ENCODE data around the gene USP10.

USP10 gene

DNA sequence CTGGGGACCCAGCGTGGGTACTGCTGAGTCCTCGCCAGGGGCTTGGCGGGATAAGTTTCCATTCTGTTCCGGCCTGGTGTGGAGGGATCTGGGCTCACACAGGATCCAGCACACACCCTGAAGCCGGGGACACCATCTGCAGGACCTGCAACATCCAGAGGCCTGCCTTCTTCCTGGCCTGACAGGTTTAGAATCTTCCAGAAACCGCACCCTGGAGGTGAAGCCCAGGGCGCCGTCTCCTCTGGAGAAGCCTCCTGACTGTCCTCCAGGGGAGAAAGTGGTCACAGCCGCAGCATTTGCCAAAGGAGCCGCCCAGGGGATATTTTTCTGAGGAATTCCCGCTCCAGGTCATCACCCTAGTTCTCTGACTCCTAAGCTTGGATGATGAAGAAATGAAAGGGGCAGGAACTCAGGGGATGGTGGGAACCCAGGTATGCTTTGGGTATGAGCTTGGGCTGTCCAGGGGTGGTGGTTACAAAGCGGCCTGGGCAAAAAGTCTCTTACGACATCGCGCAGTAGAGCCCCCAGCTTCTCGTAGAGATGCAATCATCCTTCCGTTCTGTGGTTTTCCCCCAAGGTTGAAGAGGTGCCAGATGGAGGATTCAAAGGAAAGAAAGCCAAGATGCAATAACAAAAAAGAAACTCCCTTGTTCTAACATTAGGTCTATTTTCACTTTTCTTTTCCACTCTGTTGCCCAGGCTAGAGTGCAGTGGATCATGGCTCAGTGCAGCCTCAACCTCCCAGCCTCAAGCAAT, 110.9 kb downstream of the USP10 start:
- H3K4me3 ChIP-seq (ENCODE audit: insufficient read length, low read depth), result no peak overlapping the region
- H3K9me3 ChIP-seq (ENCODE audit: insufficient read depth, low read length), result 0 out of 2 replicates have a peak, but pooled peaks cover 5% of the 10 kb centered on the region
- H3K36me3 ChIP-seq (ENCODE audit: insufficient read depth, insufficient read length, low read length), result no peaks in the 10 kb centered on the region
- H3K4me1 ChIP-seq (ENCODE audit: insufficient read depth, insufficient read length), result peaks cover 2% of the 10 kb centered on the region
- peaks cover 15% of the 10 kb centered on the region for H3K27me3 ChIP-seq (ENCODE audit: insufficient read depth, insufficient read length)
- H3K9ac ChIP-seq (ENCODE audit: insufficient read length, low read depth), result no peak overlapping the region
- no peak for TF ChIP-seq ZNF274 (IDR thresholded peaks at IDR 0.05; ENCODE audit: low read depth, low read length)
- TF ChIP-seq SUZ12 (IDR thresholded peaks at IDR 0.05; ENCODE audit: extremely low read depth, insufficient read depth, insufficient read length), result no peak
- TF ChIP-seq YY1 (IDR thresholded peaks at IDR 0.05; ENCODE audit: insufficient read depth, insufficient read length), result no peak
- no peak for DNase-seq (ENCODE audit: low read depth, low spot score)

DNA sequence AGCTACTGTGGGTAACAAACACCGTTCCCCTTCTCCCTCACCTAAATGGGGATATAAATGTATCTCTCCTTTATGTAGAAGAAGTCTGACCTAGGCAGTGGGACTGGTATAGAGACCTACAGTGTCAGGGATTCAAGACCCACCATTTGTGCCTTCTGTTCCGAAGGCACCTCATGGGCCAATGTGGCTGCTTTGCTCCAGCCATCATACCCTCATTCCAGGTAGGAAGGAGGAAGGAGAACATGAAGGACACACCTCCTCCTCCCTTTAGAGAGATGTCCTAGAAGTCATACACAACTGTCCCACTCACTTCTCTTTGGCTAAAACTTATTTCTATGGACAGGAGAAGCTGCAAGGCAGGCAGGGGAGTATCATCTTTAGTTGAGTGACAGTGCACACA, 111.7 kb downstream of the USP10 start:
- no peaks in the 10 kb centered on the region for H3K36me3 ChIP-seq (ENCODE audit: insufficient read depth, insufficient read length, low read length)
- peaks cover 2% of the 10 kb centered on the region for H3K4me1 ChIP-seq (ENCODE audit: insufficient read depth, insufficient read length)
- no peak overlapping the region for H3K9ac ChIP-seq (ENCODE audit: insufficient read length, low read depth)
- H3K4me3 ChIP-seq (ENCODE audit: insufficient read length, low read depth), result no peak overlapping the region
- 0 out of 2 replicates have a peak, but pooled peaks cover 5% of the 10 kb centered on the region for H3K9me3 ChIP-seq (ENCODE audit: insufficient read depth, low read length)
- no peak for DNase-seq (ENCODE audit: low read depth, low spot score)
- H3K27me3 ChIP-seq (ENCODE audit: insufficient read depth, insufficient read length), result peaks cover 15% of the 10 kb centered on the region
- no peak for TF ChIP-seq YY1 (IDR thresholded peaks at IDR 0.05; ENCODE audit: insufficient read depth, insufficient read length)
- no peak for TF ChIP-seq SUZ12 (IDR thresholded peaks at IDR 0.05; ENCODE audit: extremely low read depth, insufficient read depth, insufficient read length)
- TF ChIP-seq ZNF274 (IDR thresholded peaks at IDR 0.05; ENCODE audit: low read depth, low read length), result no peak

DNA sequence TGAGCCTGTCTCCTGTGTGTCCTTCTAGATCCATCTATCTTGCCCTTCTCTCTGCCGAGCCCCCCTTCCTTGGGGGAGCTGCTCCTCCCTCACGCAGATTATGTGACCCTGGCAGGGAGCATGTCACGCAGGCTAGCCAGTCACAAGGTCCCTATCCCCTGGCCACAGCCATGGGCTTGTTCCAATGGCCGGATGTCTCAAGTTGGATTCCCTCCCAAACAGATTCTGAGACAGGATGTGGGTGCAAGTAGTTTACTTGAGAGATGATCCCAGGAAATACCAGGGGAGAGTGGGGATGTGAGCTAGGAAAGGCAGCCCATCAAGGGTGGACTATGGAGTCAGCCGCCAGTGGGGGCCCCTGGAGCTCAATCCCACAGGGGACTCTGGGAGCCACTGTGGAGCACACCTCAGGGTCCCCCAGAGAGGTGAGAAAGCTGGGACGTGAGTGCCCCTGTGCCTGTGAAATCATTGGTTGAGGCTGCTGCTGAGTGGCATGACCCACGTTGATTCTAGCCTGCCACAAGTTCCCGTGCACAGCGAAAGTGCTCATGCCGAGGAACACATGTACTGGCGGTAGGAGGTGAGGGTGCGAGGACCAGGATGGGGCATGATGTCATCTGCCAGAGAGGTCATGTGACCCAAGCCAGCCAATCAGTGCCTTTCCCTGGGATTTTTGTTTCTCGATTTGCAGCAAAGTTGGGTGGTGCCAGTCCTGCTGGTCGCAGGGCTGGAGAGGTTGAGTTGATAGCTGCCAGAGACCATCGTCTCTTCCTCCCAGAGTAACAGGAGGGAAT, 113.5 kb downstream of the USP10 start:
- no peak overlapping the region for H3K9ac ChIP-seq (ENCODE audit: insufficient read length, low read depth)
- H3K4me3 ChIP-seq (ENCODE audit: insufficient read length, low read depth), result no peak overlapping the region
- TF ChIP-seq YY1 (IDR thresholded peaks at IDR 0.05; ENCODE audit: insufficient read depth, insufficient read length) (no peak), ZNF274 (IDR thresholded peaks at IDR 0.05; ENCODE audit: low read depth, low read length) (no peak), SUZ12 (IDR thresholded peaks at IDR 0.05; ENCODE audit: extremely low read depth, insufficient read depth, insufficient read length) (no peak)
- DNase-seq (ENCODE audit: low read depth, low spot score), result no peak
- peaks cover 2% of the 10 kb centered on the region for H3K4me1 ChIP-seq (ENCODE audit: insufficient read depth, insufficient read length)
- peaks cover 27% of the 10 kb centered on the region for H3K27me3 ChIP-seq (ENCODE audit: insufficient read depth, insufficient read length)
- H3K9me3 ChIP-seq (ENCODE audit: insufficient read depth, low read length), result 0 out of 2 replicates have a peak, but pooled peaks cover 5% of the 10 kb centered on the region
- no peaks in the 10 kb centered on the region for H3K36me3 ChIP-seq (ENCODE audit: insufficient read depth, insufficient read length, low read length)

DNA sequence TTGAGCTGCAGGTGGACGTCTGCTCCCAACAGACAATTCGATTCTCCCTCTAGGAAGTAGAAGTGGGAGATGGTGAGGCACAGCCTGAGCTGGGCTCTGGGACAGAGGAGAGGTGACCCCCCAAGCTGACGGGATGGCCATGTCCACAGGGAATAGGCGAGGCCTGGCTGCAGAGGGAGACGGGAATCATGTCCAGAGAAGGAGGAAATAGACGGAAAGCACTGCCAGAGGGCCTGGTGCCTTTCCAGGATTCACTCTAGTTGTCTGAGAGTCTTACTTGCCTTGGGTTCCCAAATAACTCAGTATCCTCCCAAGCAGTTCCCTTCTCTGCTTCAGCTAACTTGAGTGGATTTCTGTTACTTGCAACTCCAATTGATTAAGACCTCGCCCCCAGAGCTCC, 115.7 kb downstream of the USP10 start:
- Histone ChIP-seq H3K4me3 (ENCODE audit: insufficient read length, low read depth) (no peak overlapping the region), H3K27me3 (ENCODE audit: insufficient read depth, insufficient read length) (peaks cover 42% of the 10 kb centered on the region), H3K9me3 (ENCODE audit: insufficient read depth, low read length) (0 out of 2 replicates have a peak, but pooled peaks cover 5% of the 10 kb centered on the region), H3K36me3 (ENCODE audit: insufficient read depth, insufficient read length, low read length) (no peaks in the 10 kb centered on the region), H3K4me1 (ENCODE audit: insufficient read depth, insufficient read length) (peaks cover 6% of the 10 kb centered on the region), H3K9ac (ENCODE audit: insufficient read length, low read depth) (no peak overlapping the region)
- no peak for DNase-seq (ENCODE audit: low read depth, low spot score)
- TF ChIP-seq SUZ12 (IDR thresholded peaks at IDR 0.05; ENCODE audit: extremely low read depth, insufficient read depth, insufficient read length) (no peak), ZNF274 (IDR thresholded peaks at IDR 0.05; ENCODE audit: low read depth, low read length) (no peak), YY1 (IDR thresholded peaks at IDR 0.05; ENCODE audit: insufficient read depth, insufficient read length) (no peak)

DNA sequence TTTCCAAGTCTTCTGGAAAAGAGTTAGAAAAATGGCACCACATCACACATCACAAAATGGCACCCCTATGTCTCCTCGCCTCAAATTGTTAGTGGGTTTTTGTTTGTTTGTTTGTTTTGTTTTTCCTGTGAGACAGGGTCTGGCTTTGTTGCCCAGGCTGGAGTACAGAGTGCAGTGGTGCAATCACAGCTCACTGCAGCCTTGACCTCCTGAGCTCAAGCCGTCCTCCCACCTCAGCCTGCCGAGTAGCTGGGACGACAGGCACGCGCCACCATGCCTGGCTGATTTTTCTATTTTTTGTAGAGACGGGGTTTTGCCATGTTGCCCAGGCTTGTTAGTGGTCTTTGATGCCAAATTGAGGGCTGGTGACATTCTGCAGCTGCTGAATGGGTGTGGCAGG, 116.2 kb downstream of the USP10 start:
- no peak for DNase-seq (ENCODE audit: low read depth, low spot score)
- no peak overlapping the region for H3K4me3 ChIP-seq (ENCODE audit: insufficient read length, low read depth)
- no peaks in the 10 kb centered on the region for H3K36me3 ChIP-seq (ENCODE audit: insufficient read depth, insufficient read length, low read length)
- no peak for TF ChIP-seq SUZ12 (IDR thresholded peaks at IDR 0.05; ENCODE audit: extremely low read depth, insufficient read depth, insufficient read length)
- H3K27me3 ChIP-seq (ENCODE audit: insufficient read depth, insufficient read length), result peaks cover 47% of the 10 kb centered on the region
- H3K9ac ChIP-seq (ENCODE audit: insufficient read length, low read depth), result no peak overlapping the region
- H3K4me1 ChIP-seq (ENCODE audit: insufficient read depth, insufficient read length), result peaks cover 11% of the 10 kb centered on the region
- 0 out of 2 replicates have a peak, but pooled peaks cover 5% of the 10 kb centered on the region for H3K9me3 ChIP-seq (ENCODE audit: insufficient read depth, low read length)

DNA sequence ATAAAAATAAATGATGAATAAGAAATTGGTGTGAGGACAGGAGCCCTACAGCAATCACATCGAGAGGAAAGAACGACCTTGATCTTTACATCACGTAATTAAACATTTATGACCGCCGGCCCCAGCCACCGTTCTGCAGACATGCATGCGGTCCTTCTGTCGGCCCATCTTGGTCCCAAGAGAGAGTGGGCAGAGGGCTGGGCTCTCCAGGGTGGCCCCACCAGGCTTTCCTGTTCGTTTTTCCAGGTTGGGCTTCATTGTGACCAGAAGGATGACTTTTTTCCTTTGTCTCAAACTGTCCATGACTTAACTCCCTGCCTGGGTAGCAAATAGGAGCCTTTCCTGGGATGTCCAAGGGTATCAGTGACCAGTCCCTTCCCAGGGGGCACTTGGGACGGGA, 116.7 kb downstream of the USP10 start:
- DNase-seq (ENCODE audit: low read depth, low spot score), result no peak
- Histone ChIP-seq H3K9ac (ENCODE audit: insufficient read length, low read depth) (no peak overlapping the region), H3K4me3 (ENCODE audit: insufficient read length, low read depth) (no peak overlapping the region), H3K4me1 (ENCODE audit: insufficient read depth, insufficient read length) (peaks cover 12% of the 10 kb centered on the region), H3K36me3 (ENCODE audit: insufficient read depth, insufficient read length, low read length) (no peaks in the 10 kb centered on the region), H3K27me3 (ENCODE audit: insufficient read depth, insufficient read length) (peaks cover 50% of the 10 kb centered on the region), H3K9me3 (ENCODE audit: insufficient read depth, low read length) (0 out of 2 replicates have a peak, but pooled peaks cover 5% of the 10 kb centered on the region)
- TF ChIP-seq SUZ12 (IDR thresholded peaks at IDR 0.05; ENCODE audit: extremely low read depth, insufficient read depth, insufficient read length) (no peak), YY1 (IDR thresholded peaks at IDR 0.05; ENCODE audit: insufficient read depth, insufficient read length) (no peak), ZNF274 (IDR thresholded peaks at IDR 0.05; ENCODE audit: low read depth, low read length) (no peak)

DNA sequence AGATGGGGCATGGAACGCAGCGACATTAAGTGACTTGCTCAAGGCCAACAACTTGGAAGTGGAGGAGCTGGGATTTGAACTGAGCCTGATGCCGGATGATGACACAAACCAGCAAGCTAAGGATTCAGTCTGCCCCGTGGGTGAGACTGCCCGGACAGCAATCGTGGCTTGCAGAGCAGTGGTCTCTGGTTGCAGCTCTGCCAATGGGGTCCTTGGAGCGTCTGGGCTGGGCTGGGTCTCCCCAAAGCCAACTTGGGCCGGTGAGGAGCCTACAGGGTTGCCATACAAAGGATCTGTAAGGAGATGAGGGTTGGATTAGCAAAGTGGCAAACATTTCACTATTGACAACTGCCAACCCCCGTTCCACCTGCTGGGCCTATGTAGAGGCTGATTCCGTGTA, 117.4 kb downstream of the USP10 start:
- DNase-seq (ENCODE audit: low read depth, low spot score), result no peak
- Histone ChIP-seq H3K4me3 (ENCODE audit: insufficient read length, low read depth) (no peak overlapping the region), H3K9me3 (ENCODE audit: insufficient read depth, low read length) (0 out of 2 replicates have a peak, but pooled peaks cover 5% of the 10 kb centered on the region), H3K27me3 (ENCODE audit: insufficient read depth, insufficient read length) (peaks cover 49% of the 10 kb centered on the region), H3K9ac (ENCODE audit: insufficient read length, low read depth) (no peak overlapping the region), H3K36me3 (ENCODE audit: insufficient read depth, insufficient read length, low read length) (no peaks in the 10 kb centered on the region), H3K4me1 (ENCODE audit: insufficient read depth, insufficient read length) (peaks cover 12% of the 10 kb centered on the region)
- TF ChIP-seq ZNF274 (IDR thresholded peaks at IDR 0.05; ENCODE audit: low read depth, low read length) (no peak), SUZ12 (IDR thresholded peaks at IDR 0.05; ENCODE audit: extremely low read depth, insufficient read depth, insufficient read length) (no peak), YY1 (IDR thresholded peaks at IDR 0.05; ENCODE audit: insufficient read depth, insufficient read length) (no peak)

Measured in NT2/D1 (cell line).